Measurements from ENCODE around the gene CCL24.

DNA sequence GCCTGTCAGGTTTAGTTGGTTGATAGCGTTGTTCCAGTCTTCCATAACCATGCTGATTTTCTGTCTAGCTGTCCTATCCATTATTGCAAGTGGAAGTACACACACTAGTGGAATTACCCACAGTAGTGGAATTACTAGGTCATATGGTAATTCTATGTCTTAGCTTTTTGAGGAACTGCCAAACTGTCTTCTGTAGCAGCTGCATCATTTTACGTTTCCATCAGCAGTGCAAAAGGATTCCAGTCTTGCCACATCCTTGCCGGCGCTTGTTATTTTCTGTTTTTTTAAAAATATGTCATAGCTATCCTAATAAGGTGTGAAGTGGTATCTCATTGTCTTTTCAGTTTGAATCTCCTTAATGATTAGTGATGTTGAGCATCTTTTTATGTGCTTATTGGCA, 48.0 kb upstream of the CCL24 start:
- TF ChIP-seq, protein P1, sequence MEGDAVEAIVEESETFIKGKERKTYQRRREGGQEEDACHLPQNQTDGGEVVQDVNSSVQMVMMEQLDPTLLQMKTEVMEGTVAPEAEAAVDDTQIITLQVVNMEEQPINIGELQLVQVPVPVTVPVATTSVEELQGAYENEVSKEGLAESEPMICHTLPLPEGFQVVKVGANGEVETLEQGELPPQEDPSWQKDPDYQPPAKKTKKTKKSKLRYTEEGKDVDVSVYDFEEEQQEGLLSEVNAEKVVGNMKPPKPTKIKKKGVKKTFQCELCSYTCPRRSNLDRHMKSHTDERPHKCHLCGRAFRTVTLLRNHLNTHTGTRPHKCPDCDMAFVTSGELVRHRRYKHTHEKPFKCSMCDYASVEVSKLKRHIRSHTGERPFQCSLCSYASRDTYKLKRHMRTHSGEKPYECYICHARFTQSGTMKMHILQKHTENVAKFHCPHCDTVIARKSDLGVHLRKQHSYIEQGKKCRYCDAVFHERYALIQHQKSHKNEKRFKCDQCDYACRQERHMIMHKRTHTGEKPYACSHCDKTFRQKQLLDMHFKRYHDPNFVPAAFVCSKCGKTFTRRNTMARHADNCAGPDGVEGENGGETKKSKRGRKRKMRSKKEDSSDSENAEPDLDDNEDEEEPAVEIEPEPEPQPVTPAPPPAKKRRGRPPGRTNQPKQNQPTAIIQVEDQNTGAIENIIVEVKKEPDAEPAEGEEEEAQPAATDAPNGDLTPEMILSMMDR (IDR thresholded peaks at IDR 0.05; ENCODE audit: extremely low read depth in 1 of 2, insufficient read depth in 1 of 2, low read depth in 1 of 2, low read length in 2 of 2) = no peak
- no peak for TF ChIP-seq POLR2A (IDR thresholded peaks at IDR 0.05; ENCODE audit: low read depth, low read length)

Data from endothelial cell of umbilical vein (primary cell).